ENCODE measurements around the gene RNF182.
"Not testable (repeated sequence)": the region's sequence is repeated elsewhere in the genome, so short reads cannot be mapped to it uniquely, and the experiment has no call there.

The RNF182 gene

DNA sequence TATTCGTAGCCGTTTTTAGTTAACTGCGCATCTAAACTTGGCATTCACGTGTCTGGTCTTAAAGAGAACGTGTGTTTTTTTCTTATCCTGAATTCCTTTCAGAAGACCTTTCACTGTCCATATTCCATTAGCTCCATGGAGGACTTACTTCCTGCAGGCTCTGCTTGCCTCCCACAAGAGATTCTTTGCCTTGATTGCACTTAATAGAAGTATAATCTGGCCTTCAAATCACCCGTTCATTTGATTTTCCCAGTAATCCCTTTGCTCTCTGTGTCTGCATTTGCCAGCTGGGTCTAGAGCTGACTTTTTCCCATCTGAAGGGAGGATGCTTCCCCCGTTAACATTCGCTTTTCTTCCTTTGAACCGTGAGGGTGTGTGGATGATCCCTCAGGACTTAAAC, 79.5 kb downstream of the RNF182 start:
- no peak for DNase-seq

DNA sequence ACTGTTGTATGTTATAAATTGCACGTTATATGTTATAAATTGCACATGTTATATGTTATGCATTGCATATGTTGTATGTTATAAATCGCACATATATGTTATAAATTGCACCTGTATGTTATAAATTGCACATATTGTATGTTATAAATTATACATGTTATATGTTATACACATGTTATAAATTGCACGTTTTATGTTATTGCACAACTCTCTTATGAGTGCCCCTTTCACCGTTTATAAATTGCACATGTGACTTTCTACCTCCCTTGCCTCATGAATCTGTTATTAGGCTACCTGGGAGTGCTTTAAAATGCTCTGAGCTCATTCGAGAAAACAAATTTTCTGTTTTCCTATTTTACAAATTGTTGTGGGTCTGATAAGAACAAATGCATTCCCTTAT, 84.1 kb downstream of the RNF182 start:
- no peak for DNase-seq

DNA sequence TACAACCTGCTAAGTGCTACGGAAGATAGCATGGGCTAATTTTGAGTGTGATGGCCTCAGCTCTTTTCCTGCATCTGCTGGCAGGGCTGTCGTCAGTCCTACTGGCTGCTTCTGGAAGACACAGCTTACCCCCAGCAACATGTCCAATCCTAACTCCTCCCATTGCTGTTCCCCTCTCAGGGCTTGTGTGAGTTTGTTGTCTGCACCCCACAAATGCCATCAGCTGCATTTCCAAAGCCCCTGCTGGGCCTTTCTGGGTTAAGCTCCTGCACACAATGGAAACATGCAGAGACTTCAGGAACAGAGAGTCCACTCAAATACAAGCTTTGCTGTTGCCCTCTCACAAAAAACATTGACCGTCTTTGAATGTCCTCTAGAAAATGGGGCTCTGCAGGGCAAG, 84.7 kb downstream of the RNF182 start:
- DNase-seq = no peak

DNA sequence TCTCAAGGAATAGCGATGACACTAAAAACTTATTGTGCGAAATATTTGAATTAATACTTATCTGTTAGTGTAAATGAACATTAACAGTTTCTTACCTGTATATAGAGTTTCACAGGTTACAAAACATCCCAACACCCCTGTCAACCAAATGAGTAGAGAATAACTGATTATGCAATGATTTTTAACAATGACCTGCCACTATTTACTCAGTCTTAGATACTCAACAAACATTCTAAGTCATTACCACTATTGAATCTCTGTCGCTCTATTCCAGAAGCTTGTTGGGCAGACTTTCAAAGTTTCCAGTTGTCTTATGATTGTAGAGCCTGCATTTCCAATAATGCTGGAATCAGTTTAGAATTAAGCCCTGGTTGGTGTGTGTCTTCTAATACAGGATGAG, 85.5 kb downstream of the RNF182 start:
- DNase-seq = no peak

DNA sequence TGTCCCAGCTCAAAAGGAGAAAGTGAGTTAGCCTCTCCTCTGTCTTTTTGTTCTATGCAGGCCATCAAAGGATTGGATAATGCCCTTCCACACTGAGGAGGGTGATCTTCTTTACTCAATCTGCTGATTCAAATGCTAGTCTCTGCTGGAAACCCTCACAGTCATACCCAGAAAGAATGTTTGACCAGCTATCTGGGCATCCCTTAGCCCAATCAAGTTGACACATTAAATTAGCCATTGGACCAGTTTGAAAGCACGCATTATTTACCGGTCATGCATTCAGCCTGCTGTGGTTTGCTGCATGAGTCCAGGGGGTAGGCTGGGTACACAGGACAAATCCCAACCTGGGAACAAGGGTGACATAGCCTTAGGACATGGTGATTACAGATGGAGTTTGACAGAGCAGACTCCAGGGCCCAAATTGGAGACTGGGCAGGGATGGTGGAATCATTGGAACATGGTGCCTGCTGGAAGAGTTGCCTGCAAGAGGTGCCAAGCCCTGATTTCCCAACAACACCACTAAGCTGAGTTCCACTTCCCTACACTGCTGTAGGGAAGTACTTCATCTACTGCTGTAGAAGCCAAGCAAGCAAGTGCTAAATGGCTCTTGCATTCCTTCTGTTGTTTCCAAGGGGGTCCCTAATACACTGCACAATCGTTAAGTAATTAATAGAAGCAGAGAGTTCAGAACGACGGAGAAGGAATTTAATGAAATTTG, 87.7 kb downstream of the RNF182 start:
- DNase-seq = no peak

DNA sequence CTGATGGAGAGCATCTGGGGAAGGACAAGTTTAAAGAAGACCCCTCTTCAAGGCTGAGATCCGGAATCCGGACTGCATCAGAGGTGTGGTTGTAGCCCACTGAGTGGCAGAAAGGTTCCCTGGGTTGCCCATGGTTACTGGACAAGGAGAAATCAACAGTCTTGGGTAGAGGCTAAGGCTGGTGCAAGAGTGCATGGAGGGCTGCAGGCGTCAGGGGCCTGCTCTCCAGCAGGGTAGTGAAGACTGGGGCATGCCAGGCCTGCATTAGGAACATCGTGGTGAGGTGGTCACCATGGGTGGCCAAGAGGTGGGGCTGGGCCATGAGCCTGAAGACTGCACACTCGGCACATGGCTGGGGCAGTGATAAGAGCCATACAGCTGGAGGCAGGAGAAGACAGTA, 91.2 kb downstream of the RNF182 start:
- no peak for DNase-seq

DNA sequence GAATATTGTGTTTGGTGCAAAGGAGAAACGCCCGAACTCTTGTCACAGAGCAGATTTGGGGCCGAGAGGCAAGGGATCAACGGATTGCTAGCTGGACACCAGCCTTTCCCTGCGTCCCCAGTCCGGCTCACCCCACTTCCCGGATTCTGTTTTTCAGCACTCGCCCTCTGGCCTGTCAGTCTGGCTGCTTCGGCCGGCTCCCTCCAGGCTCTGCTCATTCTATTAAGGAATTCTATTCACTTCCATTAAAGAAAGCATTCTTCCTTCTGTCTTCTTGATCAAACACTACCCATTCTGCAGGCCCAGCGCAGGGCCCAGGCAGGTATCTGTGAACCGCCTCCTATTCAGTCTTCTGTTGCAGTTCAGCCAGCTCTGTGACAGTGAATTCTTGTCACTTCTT, 91.7 kb downstream of the RNF182 start:
- DNase-seq = no peak

DNA sequence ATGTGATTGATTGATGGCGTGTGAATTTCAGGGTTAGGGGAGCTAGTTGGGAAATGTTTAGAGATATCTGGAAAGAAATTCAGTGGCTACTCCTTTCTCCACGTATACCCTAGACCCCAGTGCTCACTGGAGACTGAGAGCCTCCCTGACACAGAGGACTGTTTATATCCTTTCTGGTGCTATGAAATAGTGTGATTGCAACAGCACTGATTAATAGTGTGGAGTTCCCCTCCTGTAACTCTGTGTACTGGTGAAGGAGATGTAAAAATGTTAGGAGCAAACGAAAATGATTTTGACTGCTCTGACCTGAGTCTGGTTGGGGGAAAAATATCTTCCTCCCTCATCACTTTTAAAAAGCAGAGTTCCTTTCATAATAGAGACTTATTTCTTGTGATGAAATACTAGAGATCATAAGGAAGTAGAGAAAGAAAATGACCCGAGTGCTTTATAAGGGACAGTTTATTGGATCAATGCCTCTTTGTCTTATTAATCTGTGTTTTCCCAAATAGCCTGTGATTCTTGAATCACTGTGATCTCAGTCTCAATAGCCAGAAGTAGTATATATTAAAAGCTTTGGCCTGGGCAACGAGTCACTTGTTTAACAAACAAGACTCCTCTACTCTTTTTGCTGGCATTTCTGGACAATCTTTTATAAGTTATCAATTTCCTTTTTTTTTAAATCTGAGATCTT, 92.3 kb downstream of the RNF182 start:
- DNase-seq = no peak

DNA sequence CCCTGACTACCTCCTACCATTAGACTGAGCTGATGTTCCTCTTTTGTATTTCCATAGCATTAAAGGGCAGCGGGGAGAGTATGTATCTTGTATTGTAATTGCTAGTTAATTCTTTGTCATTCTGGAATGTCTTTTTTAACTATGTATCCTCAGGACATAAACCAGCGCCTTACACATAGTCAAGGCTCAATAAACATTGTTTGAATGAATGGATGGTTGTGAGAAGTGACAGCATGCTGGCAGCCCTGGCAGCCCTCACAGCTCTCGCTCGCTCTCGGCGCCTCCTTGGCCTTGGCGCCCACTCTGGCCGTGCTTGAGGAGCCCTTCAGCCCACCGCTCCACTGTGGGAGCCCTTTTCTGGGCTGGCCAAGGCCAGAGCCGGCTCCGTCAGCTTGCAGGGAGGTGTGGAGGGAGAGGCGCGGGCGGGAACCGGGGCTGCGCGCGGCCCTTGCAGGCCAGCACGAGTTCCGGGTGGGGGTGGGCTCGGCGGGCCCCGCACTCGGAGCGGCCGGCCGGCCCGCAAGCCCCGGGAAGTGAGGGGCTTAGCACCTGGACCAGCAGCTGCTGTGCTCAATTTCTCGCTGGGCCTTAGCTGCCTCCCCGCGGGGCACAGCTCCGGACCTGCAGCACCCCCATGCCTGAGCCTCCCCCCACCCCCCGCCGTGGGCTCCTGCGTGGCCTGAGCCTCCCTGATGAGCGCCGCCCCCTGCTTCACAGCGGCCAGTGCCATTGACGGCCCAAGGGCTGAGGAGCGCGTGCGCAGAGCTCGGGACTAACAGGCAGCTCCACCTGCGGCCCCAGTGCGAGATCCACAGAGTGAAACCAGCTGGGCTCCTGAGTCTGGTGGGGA, 93.1 kb downstream of the RNF182 start:
- DNase-seq = no peak

DNA sequence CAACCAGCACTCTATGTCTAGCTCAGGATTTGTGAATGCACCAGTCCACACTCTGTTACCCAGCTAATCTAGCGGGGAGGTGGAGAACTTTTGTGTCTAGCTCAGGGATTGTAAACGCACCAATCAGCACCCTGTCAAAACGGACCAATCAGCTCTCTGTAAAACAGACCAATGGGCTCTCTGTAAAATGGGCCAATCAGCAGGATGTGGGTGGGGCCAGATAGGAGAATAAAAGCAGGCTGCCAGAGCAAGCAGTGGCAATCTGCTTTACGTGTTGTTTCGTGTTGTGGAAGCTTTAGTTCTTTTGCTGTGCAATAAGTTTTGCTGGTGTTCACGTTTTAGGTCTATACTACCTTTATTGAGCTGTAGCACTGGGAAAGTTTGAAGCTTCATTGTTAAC, 93.8 kb downstream of the RNF182 start:
- not testable (repeated sequence) for DNase-seq

DNA sequence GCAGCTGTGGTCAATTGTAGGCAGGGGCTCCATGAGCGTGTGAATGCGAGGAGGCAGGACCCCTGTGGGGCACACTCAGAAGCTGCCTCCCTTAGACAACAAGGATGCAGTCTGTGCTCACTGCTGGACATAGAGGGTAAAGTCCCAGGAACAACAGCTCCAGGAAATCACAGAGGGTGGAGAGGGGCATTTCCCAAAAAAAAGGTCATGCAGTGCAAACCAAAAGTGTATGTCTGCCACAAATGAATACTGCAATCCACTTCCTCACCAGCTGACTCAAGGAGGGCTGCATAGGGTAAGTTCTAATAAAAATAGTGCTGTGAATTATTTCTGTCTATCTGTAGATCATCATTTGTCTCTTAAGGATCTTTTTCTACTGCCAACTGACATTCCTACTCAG, 95.8 kb downstream of the RNF182 start:
- DNase-seq = no peak

DNA sequence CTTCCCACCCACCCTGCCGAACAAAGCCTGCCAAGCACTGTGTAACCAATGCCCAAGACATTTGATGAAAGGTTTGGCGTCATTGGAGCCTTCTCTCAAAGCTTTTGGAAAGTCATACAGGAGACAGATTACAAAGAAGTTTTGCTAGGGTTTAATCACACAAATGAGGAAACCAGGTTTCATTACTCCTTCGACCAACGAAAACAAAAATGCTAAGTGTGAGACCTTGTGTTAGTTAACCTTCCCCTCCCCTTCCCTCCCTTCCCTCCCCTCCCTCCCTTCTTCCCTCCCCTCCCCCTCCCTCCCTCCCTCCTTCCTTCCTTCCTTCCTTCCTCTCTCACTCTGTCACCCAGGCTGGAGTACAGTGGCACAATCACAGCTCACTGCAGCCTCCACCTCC, 96.7 kb downstream of the RNF182 start:
- DNase-seq = no peak

DNA sequence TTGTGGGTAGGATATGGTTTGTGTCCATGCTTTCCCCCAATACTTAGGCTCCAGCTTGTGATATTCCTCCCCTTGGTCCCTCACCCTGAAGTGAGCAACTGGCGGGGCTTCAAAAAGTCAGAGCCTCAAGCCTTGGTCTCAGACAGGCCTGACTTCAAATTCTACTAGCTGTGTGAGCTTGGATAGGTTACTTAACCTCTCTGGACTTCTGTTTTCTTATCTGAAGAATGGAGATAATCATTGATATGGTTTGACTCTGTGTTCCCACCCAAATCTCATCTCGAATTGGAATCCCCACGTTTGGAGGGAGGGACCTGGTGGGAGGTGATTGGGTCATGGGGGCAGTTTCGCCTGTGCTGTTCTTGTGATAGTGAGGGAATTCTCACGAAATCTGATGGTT, 97.9 kb downstream of the RNF182 start:
- no peak for DNase-seq

DNA sequence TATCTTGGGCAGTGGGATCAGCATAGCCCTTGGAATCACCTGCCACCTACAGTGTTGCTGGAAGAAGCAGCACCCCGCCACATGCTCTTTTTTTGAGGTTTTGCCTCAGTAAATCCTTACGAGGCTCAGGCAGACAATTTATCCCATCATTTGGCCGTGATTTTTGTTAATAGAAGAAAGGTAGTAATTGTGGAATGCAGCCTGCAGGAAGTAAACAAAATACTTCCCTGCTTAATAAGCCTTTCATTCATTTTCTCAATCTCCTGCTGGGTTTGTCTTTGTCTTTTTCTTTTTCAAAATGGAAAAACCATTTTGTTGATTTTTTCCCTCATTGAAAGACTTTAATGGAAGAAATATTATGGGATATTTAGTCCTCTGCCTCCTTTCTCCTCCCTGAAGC, 99.1 kb downstream of the RNF182 start:
- DNase-seq = no peak

DNA sequence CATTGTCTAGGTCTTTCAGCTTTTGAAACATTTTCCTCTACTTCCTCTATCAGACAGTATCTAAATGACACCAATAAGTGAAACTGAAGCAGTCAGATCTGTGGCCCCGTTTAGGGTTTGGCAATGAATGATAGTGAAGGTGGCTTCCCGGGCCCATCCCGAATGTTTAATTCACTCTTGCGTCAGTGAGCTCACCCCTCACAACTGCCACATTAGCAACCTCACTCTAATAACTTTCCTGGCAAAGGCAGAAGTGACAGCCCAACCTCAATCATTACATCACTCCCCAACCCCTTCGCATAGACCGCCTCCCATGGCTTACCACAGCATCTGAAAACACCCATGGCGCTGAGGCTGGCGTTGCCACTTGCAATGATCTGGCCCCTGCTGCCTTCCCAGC, 100.4 kb downstream of the RNF182 start:
- DNase-seq = peak; percentile 44

DNA sequence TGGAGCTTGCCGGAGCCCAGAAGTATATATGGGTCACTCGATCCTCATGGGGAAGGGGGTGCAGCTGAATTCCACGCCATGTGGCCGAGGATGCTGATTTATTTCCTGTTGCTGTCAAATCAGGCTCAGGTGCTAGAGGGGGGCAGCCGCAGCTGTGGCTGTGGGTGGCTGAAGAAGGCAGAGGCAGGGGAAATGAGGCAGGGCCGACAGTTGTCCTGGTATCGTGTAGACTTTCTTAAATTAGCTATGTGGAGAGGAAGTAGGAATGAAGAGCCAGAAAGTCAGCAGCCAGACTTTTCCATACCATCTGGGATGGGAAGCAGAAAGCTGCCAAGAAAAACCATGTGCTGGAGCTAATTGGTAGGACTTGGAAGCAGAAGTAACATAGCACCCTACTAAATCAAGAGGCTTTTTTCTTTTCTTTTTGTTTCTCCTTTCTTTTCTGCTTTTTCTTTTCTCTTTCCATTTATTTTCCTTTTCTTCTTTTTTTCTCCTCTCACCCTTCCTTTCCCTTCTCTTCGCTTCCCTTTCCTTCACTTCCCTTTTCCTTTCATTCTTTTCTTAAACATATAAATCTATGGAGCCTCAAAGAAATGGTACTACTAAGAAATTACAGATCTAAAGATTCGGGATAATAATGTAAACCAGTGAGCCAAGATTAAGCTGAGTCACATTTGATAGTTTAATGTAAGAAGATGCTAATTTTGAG, 102.2 kb downstream of the RNF182 start:
- DNase-seq = no peak

DNA sequence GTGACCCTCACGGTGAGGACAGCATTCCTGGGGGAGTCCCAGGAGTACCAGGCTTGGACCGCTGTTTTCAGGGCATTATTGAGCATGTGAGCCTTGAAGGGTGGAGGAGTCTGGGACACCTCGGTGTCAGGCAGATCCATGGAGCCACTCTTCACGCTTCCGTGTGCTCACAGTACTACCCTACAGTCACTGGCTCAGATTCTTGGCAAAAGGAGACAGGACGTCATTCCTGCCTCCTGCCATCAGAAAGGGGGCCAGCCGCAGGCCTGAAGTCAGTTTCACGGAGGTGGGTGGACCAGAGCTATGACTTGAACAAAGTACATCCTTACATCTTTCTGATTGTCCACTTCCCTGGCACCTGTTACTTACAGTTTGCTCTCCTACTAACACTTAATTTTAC, 103.9 kb downstream of the RNF182 start:
- no peak for DNase-seq

DNA sequence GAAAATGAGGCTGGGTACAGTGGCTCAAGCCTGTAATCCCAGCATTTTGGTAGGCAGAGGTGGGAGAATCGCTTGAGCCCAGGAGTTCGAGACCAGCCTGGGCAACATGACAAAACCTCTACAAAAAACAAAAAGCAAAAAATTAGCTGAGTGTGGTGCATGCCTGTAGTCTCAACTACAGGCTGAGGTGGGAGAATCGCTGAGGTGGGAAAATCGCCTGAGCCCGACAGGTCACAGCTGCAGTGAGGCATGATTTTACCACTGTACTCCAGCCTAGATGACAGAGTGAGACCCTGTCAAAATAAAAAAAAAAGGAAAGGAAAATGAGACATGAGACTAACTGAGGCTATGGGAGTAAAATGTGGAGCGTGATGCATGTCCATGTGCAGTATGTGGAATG, 104.9 kb downstream of the RNF182 start:
- DNase-seq = no peak
